Gastroesophageal sphincter (tissue), 4 donors: ENCODE data around the gene TMEM108. TPM values are rescaled to one million over a fixed set of nuclear protein-coding genes. Genes with fewer than 3 reads are reported as not detected.

Experiments used
- ATAC-seq: fragments of 150-250 bp; one replicate; pipeline ENCODE4 v1.9.1; 2016; ENCODE audit warnings: mild to moderate bottlenecking, moderate library complexity
- H3K27ac ChIP-seq, 4 donors: fragments of 200-600 bp; sonication (generic) in 3 of 4; 1 replicate in 3 of 4; 2 replicates in 1 of 4; pipeline ENCODE4 v1.5.1; 2016 to 2019
- H3K27me3 ChIP-seq: fragments of 200-600 bp; sonication (generic); one replicate; pipeline ENCODE4 v1.5.1; 2019
- H3K36me3 ChIP-seq, 2 donors: fragments of 200-600 bp; sonication (generic); one replicate each; pipeline ENCODE4 v1.5.1; 2019; ENCODE audit warnings: control low read depth in 1 of 2
- H3K4me1 ChIP-seq, 3 donors: fragments of 200-600 bp; sonication (generic); 1 replicate in 2 of 3; 2 replicates in 1 of 3; pipeline ENCODE4 v1.5.1; 2016 to 2019; ENCODE audit warnings: control low read depth in 2 of 3
- H3K4me3 ChIP-seq, 2 donors: fragments of 200-600 bp; sonication (generic); one replicate each; pipeline ENCODE4 v1.5.1; 2019; ENCODE audit warnings: mild to moderate bottlenecking in 1 of 2, moderate library complexity in 1 of 2
- H3K9me3 ChIP-seq, 3 donors: fragments of 200-600 bp; sonication (generic); one replicate each; pipeline ENCODE4 v1.5.1; 2017 to 2019; ENCODE audit warnings: control low read depth in 2 of 3
- CTCF ChIP-seq, 4 experiments: fragments of 200-600 bp in 2 of 4; fragments of 450-650 bp in 2 of 4; sonication (generic) in 1 of 4; IDR thresholded peaks; one replicate each; pipeline ENCODE4 v1.5.1; 2017 to 2019; ENCODE audit warnings: antibody characterized with exemption in 4 of 4, mild to moderate bottlenecking in 2 of 4, moderate library complexity in 2 of 4
- EP300 ChIP-seq: sonication (generic); formaldehyde crosslinking; IDR thresholded peaks from one replicate; pipeline ENCODE4 v1.6.1; 2017; ENCODE audit warnings: antibody characterized with exemption, mild to moderate bottlenecking
- POLR2A ChIP-seq, 2 donors: fragments of 450-650 bp; IDR thresholded peaks; one replicate each; pipeline ENCODE4 v1.6.1; 2017; ENCODE audit warnings: antibody characterized with exemption in 2 of 2, mild to moderate bottlenecking in 2 of 2, moderate library complexity in 1 of 2
- POLR2AphosphoS5 ChIP-seq: sonication (generic); formaldehyde crosslinking; IDR thresholded peaks from one replicate; pipeline ENCODE4 v1.6.1; 2017; ENCODE audit warnings: antibody characterized with exemption
- whole genome bisulfite sequencing, 2 donors: methylation state at CpG; one replicate each; pipeline ENCODE4 v1.1.5; 2018; ENCODE audit warnings: low coverage in 1 of 2; 5-methylcytosine and 5-hydroxymethylcytosine counted together
- total RNA-seq, 4 donors: library from RNA; depleted of rRNA; stranded (reverse); fragments of >200 nt; gene quantifications; one replicate each; pipeline ENCODE4 v1.1.0, GENCODE V29; 2016

Gene TMEM108
- total RNA-seq, 4 donors from 2014 or later: 2.7 to 7.3 (median 4.1) TPM

- H3K27me3 ChIP-seq: peaks cover 20% of the 10 kb centered on the region
- H3K9me3 ChIP-seq: no peaks in the 10 kb centered on the region
- no peak overlapping the region for H3K4me3 ChIP-seq
- H3K27ac ChIP-seq: no peak overlapping the region
- 62 to 64% methylated on average over 2 of the region's 2 CpGs for WGBS, 2 donors
- no peaks in the 10 kb centered on the region for H3K36me3 ChIP-seq
- H3K4me1 ChIP-seq: peaks cover 0 to 16% (median 6%) of the 10 kb centered on the region in 3 donors
- TF ChIP-seq CTCF (IDR thresholded peaks at IDR 0.05) (no peak), POLR2A (IDR thresholded peaks at IDR 0.05) (no peak)
- ATAC-seq: no peak
Measured at GRCh38 chr3:133408961-133409360, 370.8 kb downstream of the TMEM108 start.

GRCh38 chr3:133410191-133410892, 372.2 kb downstream of the TMEM108 start:
- Histone ChIP-seq H3K27ac (no peak overlapping the region), H3K4me1 (peaks cover 0 to 16% (median 6%) of the 10 kb centered on the region in 3 donors), H3K27me3 (peaks cover 20% of the 10 kb centered on the region), H3K36me3 (no peaks in the 10 kb centered on the region), H3K4me3 (no peak overlapping the region), H3K9me3 (no peaks in the 10 kb centered on the region)
- 74 to 90% methylated on average over 2 to 12 of the region's 17 CpGs for WGBS, 2 donors
- TF ChIP-seq POLR2AphosphoS5 (no peak), POLR2A (IDR thresholded peaks at IDR 0.05) (no peak), EP300 (no peak)
- ATAC-seq: no peak

- Histone ChIP-seq H3K4me1 (peaks cover 0 to 16% (median 6%) of the 10 kb centered on the region in 3 donors), H3K27ac (no peak overlapping the region), H3K27me3 (peaks cover 13% of the 10 kb centered on the region), H3K4me3 (peak overlapping the region in 1 of 2 donors; percentile 28), H3K36me3 (no peaks in the 10 kb centered on the region), H3K9me3 (no peaks in the 10 kb centered on the region)
- no peak for TF ChIP-seq POLR2A (IDR thresholded peaks at IDR 0.05)
- no peak for TF ChIP-seq POLR2AphosphoS5
- no peak for TF ChIP-seq EP300
- no peak for TF ChIP-seq CTCF (IDR thresholded peaks at IDR 0.05)
- peak; percentile 40 for ATAC-seq
- WGBS, 2 donors: 54 to 84% methylated on average over 7 to 17 of the region's 26 CpGs
Measured at GRCh38 chr3:133412183-133413132, 374.3 kb downstream of the TMEM108 start.

- no peaks in the 10 kb centered on the region for H3K9me3 ChIP-seq
- TF ChIP-seq EP300 (no peak), POLR2AphosphoS5 (no peak), POLR2A (IDR thresholded peaks at IDR 0.05) (no peak), CTCF (IDR thresholded peaks at IDR 0.05) (no peak)
- H3K4me1 ChIP-seq: peaks cover 0 to 16% (median 6%) of the 10 kb centered on the region in 3 donors
- H3K27ac ChIP-seq: peak overlapping the region in 2 of 4 donors; percentile 27
- ATAC-seq: peak; percentile 48
- H3K4me3 ChIP-seq: peak overlapping the region in 1 of 2 donors; percentile 28
- peaks cover 8% of the 10 kb centered on the region for H3K27me3 ChIP-seq
- H3K36me3 ChIP-seq: no peaks in the 10 kb centered on the region
- WGBS, 2 donors: 22 to 23% methylated on average over 14 to 17 of the region's 17 CpGs
Measured at GRCh38 chr3:133413161-133414020, 375.2 kb downstream of the TMEM108 start.

GRCh38 chr3:133414021-133414392, 375.8 kb downstream of the TMEM108 start:
- ATAC-seq: no peak
- TF ChIP-seq CTCF (IDR thresholded peaks at IDR 0.05) (no peak), POLR2AphosphoS5 (no peak), POLR2A (IDR thresholded peaks at IDR 0.05) (no peak), EP300 (no peak)
- H3K4me1 ChIP-seq: peaks cover 0 to 16% (median 6%) of the 10 kb centered on the region in 3 donors
- H3K27me3 ChIP-seq: peaks cover 12% of the 10 kb centered on the region
- H3K27ac ChIP-seq: no peak overlapping the region
- no peaks in the 10 kb centered on the region for H3K36me3 ChIP-seq
- no peaks in the 10 kb centered on the region for H3K9me3 ChIP-seq
- H3K4me3 ChIP-seq: no peak overlapping the region
- whole genome bisulfite sequencing, 2 donors: 67 to 78% methylated on average over 1 to 2 of the region's 4 CpGs
